GM18858 (cell line): ENCODE results near the gene SGSH.

Source experiments
- ATAC-seq: cut with Tn5 transposase; IDR thresholded peaks from one replicate; pipeline ENCODE4 v1.9.1; 2021; ENCODE audit not compliant: unreplicated experiment

The SGSH gene

GRCh38 chr17:80227666-80228065 is 7.5 kb upstream of the SGSH start:
- no peak for ATAC-seq

DNA sequence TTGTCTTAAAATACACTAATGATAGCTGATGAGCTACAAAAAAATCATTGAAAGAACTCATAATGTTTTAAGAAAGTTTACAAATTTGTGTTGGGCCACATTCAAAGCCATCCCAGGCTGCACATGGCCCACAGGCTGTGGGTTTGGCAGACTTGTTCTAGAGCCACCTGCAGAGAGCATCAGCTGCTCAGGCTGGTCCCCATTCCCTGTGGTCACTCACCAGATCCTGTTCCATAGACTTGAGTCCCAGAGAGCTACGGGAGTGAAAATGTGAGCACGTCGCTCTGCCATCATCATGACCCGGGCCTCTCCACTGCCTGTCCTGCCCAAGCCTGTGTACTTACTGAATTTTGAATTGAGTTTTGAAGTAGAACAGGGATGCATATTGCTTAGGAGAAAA is 7.0 kb upstream of the SGSH start:
- ATAC-seq: no peak

GRCh38 chr17:80225230-80225629 is 5.1 kb upstream of the SGSH start:
- ATAC-seq: no peak

- no peak for ATAC-seq
These were observed 4.5 kb upstream of the SGSH start for GRCh38 chr17:80224683-80225082.

DNA sequence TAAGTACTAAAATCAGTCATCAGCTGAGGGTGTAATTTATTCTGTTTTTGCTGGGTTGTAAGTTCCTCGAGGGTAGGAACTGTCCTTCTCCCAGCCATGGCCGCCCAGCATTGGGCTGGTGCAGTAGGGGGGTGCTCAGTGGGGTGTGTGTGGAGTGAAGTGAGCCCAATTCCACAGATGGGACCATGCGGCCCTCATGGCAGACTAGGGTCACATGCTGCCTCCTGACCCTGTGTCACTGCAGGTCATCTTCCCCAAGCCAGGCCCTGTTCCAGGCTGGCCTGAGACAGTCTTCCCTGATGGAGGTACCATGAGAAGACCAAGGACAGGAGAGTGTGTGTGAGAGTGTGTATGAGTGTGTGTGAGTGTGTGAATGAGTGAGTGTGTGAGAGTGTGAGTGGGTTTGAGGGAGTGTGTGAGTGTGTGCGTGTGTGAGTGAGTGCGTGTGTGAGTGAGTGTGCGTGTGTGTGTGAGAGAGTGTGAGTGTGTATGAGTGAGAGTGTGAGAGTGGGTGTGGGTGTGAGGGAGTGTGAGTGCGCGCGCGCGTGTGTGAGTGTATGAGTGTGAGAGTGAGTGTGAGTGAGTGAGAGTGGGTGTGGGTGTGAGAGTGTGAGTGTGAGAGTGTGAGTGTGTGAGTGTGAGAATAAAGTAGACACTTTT is 3.8 kb upstream of the SGSH start:
- ATAC-seq: no peak

- no peak for ATAC-seq
These were observed 3.1 kb upstream of the SGSH start for GRCh38 chr17:80223142-80223815.

DNA sequence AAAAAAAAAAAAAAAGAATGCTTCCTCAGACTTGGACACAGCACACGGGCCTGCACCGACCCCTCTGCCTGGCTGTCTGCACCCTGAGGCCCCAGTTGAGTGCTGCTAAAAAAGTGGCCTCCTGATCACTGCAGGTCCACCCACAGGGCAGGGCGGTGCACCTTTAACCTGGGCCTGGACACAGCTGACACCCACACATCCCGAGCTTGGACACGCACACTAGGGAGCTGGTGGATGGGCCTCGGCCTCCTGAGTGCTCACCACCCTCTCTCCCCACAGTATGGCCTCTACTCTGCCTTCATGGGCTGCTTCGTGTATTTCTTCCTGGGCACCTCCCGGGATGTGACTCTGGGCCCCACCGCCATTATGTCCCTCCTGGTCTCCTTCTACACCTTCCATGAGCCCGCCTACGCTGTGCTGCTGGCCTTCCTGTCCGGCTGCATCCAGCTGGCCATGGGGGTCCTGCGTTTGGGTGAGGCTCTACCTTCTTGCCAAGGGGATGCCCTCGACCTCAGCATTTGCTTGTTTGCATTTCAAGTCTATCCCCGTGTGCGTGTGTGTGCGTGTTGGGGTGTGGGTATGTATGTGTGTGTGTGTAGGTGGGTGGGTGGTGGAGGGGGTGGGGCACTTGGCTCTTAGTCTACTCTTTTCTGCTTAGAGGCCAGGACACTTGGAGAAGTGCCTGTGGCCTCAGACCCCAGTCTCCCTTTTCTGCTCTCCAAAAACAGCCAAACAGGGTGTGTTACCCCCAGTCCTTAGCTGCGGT is 2.4 kb upstream of the SGSH start:
- no peak for ATAC-seq

DNA sequence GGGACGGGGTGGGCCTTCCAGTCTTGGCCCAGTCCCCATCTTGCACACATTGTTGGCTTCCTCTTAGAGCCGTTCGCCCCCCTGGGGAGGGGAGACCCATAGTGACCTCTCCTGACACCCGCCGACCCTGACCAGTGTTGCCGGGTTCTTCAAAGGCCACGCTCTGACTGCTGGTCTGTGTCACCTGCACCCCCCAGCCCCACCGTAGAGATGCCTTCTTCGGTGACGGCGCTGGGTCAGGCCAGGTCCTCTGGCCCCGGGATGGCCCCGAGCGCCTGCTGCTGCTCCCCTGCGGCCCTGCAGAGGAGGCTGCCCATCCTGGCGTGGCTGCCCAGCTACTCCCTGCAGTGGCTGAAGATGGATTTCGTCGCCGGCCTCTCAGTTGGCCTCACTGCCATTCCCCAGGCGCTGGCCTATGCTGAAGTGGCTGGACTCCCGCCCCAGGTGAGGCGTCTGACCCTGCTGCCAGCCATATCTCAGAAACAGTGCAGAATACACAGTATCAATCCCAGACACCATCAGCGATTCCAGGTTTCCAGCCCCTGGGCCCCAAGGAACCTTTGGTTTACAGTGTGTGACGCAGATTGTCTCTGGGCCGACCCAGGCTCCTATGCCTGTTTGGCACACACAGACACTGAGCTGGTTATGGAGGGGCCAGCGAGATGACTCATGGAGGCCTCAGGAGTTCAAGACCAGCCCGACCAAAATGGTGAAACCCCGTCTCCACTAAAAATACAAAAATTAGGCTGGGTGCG is 1.4 kb upstream of the SGSH start:
- ATAC-seq: no peak

GRCh38 chr17:80220736-80221215 is 643 bp upstream of the SGSH start:
- ATAC-seq: no peak

- no peak for ATAC-seq
These were observed 425 bp downstream of the SGSH start for GRCh38 chr17:80219763-80220053.

- no peak for ATAC-seq
These were observed 945 bp downstream of the SGSH start for GRCh38 chr17:80219013-80219762.

DNA sequence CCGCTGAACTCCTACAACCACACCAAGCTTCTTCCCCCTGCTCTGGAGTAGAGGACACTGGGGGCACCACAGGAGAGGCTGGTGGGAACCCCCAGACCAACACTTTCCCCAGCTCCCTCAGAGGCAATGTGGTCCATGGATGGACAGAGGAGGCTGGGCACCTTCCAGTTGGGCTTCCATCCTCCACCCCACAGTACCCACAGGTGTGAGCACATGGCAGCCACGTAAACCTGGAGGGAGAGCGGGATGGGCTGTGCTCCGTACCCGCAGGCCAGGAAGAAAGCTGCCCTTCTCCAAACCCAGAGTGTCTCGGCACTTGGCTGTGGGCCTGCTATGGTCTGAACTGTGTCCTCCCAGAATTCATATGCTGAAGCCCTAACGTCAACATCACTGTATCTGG is 1.7 kb downstream of the SGSH start:
- no peak for ATAC-seq

- ATAC-seq: no peak
These were observed 2.3 kb downstream of the SGSH start for GRCh38 chr17:80217703-80218362.

DNA sequence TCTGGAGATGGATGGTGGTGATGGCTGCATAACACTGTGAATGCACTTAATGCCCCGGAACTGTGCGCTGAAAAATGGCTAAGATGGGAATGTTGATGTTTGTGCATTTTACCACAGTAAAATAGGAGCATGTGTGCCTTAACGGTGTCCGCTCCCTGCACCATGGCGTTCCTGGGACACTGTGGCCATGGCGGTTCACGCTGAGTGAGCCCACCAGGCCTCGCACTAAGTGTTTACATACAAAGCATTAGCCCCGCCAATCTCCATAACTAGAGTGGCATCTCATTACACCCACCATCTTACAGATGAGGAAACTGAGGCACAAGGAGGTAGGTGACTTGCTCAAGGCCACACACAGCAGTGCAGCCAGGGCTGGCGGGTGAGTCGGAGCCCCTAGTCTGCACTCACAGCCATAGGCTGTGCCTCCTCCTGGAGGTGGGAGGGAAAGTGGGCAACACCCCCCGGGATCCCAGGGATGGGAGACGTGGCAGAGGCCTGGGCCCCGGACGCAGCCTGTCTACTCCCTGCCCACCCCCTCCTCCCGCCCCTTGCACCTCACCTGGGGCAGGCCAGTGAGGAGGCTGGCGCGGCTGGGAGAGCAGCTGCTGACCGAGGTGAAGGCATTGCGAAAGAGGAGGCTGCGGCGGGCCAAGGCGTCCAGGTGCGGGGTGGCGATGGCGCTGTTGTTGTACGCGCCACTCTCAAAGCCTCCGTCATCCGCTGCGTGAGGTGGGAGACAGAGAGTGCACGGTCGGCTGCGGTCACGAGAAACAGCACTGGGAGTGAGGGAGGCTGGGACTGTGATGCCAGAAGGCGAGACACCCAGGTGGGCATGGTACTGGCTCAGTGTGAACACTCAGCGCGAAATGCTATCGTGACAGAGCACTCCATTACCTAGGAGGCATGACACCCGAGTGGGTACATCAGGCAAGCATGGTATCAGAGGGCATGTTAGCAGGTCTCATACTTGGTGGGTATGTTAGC is 3.4 kb downstream of the SGSH start:
- no peak for ATAC-seq

DNA sequence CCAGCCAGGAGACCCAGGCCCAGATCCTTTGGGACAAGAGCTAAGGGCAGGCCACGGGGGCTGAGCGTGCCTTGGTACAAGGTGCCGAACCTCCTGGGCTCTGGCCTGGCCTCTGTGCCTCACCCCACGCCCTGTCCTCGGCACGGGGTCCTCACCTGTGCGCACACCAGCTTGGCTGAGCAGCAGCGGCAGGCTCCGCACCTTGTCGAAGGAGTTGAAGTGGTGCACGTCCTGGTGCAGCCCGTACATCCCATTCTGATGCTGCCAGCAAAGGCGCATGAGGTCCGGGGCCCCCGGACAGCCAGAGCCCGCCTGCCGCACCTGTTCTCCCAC is 5.3 kb downstream of the SGSH start:
- ATAC-seq: no peak

GRCh38 chr17:80214012-80214877 is 5.9 kb downstream of the SGSH start:
- no peak for ATAC-seq

GRCh38 chr17:80213643-80213975 is 6.5 kb downstream of the SGSH start:
- no peak for ATAC-seq

GRCh38 chr17:80212962-80213642 is 7.0 kb downstream of the SGSH start:
- ATAC-seq: no peak
